ENCODE measurements around the gene CDK10.
"Not testable (repeated sequence)": the region's sequence is repeated elsewhere in the genome, so short reads cannot be mapped to it uniquely, and the experiment has no call there.

The CDK10 gene

DNA sequence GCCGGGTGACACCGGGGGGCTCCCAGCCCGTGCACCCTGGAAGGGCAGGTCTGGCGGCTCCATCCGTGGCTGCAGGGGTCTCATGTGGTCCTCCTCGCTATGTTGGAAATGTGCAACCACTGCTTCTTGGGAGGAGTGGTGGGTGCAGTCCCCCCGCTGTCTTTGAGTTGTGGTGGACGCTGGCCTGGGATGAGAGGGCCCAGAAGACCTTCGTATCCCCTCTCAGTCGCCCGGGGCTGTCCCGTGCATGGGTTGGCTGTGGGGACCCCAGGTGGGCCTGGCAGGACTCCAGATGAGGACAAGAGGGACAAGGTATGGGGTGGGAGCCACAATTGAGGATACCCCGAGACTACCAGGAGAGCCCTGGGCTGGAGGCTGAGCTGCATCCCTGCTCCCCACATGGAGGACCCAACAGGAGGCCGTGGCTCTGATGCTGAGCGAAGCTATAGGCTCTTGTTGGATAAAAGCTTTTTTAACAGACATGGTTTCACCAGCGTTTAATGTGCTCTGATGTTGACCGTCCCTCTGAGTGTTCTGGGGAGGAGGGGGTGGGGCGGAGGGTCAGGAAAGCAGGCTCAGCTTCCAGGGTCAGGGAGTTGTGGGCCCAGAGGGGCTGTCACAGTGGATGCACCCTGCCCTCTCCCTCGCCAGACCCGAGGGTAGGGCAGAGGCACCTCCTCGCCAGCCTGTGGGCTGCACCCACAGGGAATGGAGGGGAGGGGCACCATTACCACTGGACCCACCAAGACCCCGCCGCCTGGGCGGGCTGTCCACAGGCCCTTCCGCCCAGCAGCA is 9.6 kb downstream of the CDK10 start:
- DNase-seq (ENCODE audit: low spot score) = no peak

DNA sequence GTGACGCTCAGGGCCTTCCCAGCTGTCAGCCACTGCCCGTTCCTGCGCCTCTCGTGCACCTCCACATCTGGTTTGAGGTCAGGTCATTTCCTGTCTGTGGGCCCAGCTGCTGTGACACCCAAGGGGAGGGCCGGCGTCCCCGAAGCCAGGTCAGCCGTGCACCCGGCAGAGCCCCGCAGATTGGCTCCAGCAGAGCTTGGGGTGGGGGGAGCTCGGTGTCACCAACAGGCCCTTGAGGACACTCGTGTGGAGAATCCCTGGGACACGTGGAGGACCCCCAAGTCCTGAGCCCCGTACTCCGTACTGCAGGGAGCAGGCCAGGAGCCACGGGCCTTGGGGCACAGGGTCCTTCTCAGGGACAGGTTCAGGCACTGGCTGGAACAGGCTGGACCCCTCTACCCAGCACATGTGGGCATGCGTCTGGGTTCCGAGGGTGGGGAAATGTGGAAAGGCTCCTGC is 10.2 kb downstream of the CDK10 start:
- no peak for DNase-seq (ENCODE audit: low spot score)

DNA sequence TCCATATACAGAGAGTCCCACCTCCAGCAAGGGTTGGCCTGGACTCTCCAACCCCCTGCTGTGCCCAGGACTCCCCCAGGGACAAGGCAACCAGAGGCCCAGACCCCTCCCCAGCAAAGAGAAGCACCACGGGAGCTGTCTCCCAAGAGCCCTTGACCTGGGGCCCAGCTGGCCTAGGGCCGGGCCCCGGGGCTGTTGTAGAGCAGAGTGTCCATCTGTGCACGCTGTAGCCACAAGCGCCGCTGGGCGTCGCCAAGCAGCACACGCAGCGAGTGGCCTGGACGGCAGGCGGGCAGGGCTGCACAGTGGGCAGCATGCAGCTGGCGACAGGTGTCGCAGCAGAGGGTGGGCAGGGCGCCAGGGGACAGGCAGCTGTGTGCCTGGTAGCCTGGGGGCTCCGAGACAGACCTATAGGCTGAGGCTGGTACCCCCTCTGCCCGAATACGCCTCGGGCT is 10.7 kb downstream of the CDK10 start:
- no peak for DNase-seq (ENCODE audit: low spot score)

DNA sequence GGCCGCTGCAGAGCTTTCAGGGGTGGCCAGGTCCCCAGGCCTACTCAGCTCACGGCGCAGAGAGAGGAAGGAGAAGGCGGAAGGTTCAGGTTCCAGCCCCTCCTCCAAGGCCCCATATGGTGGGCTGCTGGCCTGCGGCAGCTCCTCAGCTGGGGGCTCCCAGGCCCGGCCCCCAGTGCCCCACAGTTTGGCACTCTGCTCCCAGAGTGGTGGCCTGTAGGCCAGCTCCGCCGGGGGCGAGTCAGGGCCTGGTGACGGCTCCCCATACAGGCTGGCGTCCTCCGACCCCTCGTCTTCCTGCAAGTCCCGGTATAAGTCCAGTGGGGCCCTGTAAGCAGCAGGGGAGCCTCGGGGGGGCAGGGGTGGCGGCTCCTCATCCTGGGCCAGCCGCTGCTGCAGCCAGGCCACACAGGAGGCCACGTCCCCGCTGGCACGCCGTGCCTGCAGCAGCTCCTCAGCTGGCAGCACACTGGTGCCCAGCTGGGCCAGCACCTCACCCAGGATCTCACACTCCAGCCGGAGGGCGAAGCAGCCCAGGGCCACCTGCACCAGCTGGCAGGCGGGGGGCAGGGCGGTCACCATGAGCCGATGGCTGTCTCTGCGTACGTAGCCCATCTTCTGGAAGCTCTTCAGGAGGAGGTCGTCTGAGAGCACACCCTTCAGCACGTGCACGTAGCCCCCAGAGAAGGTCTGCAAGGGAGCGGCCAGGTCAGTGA is 11.3 kb downstream of the CDK10 start:
- no peak for DNase-seq (ENCODE audit: low spot score)

DNA sequence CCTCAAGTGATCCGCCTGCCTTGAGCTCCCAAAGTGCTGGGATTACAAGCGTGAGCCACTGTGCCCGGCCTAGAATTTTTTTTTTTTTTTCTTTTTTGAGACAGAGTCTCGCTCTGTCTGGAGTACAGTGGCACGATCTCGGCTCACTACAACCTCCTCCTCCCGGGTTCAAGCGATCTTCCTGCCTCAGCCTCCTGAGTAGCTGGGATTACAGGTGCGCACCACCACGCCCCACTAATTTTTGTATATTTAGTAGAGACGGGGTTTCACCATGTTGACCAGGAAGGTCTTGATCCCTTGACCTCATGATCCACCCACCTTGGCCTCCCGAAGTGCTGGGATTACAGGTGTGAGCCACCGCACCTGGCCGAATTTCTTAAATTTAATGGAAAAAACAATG is 12.2 kb downstream of the CDK10 start:
- DNase-seq (ENCODE audit: low spot score) = not testable (repeated sequence)

DNA sequence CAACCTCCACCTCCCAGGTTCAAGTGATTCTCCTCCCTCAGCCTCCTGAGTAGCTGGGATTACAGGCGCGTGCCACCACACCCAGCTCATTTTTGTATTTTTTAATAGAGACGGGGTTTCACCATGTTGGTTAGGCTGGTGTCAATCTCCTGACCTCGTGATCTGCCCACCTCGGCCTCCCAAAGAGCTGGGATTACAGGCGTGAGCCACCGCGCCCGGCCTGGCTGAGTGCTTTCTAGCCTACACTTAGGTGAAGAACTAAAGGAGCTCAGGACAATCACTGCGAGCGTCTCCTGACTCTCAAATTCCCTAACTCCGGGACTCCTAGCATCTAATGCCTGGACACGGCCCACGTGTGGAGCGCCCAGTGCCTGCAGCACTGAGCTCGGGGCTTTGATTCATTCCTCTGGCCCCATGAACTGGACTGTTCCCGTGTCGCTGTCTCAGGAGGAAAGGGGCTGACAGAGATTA is 13.2 kb downstream of the CDK10 start:
- DNase-seq (ENCODE audit: low spot score) = not testable (repeated sequence)

DNA sequence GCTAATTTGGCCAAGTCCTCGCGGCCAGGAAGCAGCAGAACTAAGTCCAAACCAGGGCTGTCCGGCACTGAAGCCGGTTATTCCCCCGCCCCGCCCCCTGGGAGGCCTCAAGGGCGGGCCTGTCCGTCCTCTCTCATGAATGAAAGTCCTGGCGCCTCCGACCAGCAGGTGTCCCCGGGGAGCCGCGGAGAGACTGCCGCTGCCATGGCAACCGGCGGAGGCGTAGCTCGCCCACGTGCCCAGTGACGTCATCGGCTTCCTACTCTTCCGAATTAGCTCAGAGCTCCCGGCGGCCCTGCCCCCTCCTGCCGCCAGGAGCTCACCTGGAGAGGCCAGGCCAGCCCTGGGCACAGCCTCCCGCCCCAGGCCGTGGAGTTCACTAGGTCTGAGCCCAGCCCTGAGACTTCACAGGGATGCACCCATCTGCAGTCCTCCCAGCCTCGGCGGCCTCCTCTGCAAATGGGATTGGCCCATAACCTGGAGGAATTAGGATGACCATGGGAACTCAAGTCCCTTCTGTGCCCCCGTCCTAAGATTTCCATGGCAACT is 13.7 kb downstream of the CDK10 start:
- DNase-seq (ENCODE audit: low spot score) = peak; percentile 100

DNA sequence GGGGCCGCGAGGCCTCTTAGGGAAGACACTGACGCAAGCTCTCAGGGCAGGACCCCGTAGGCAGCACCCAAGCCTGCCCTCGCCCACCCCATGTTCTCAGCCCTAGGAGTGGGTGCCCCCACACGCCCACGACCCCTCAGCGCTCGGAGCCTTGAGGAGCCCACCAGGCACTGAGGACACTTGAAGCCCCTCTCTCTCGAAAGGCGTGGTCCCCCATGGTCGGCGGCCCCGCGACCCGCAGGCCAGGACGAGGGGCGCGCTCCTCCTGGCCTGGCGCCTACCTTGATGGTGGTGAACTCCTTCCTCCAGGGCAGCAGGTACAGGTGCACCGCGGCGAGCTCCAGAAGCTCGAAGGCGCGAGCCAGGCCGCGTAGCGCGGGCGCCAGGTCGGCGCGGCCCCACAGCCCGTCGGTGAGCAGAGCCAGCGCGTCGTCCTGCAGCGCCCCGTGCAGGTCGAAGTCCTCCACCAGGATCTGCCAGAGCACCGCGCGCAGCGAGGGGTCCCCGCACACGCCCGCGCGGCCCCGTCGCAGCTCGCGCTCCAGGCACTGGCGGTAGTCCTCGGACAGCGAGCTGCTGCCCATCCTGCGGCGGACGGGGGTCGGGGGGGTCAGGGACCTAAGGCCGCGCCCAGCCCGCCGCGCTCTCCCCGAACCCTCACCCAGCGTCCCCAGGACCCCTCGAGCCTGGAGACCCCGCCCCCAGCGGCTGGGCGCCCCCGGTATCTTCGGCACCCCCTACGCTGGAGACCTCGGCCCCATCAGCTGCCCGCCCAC is 14.3 kb downstream of the CDK10 start:
- peak; percentile 77 for DNase-seq (ENCODE audit: low spot score)

DNA sequence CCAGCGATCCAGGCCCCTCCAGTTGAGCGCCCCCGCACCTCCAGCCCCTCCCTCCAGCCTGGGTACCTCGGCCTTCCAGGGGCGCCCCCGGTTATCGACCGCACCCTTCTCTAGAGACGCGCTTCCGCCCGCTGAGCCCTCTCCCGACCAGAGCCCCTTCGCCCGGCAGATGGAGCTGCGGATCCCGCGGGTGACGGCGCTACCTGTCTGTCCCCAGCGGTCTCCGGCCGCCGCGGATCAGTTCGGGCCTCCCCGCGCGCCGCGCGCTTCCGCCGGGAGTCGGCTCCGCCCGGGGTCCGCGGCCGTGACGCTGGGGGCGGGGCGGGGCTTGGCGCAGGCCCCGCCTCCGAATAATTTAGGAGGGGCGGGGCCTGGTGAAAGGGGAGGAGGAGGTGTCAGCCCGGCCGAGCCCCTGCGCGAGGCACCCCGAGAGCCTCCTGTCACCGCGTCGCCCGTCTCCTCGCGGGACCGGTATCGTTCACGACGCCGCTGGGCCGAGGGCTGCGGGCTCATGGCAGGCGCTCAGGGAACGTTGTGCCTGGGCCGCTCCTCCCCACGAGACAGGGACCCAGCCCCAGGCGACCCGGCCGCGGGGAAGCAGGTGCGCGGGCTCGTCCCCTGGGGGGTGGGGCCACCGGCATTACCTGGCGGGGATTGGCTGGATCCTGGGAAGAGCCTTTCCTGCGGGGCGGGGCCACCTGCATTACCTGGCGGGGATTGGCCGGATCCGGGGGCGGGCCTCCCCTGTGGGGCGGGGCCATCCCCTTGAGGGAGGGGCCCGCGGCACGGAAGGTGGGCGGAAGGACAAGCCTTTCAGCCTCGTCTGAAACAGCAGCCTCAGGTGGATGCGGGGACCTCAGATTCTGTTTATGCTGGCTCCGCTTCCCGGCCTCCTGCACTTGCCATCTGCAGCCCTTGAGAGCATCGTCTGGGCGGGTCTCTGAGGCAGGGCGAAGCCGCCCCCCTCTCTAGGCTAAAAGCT is 15.2 kb downstream of the CDK10 start, which contains the start of gene SPATA2L:
Gene SPATA2L, minus strand, starts transcription at position 281 of the 982 bp plus-strand sequence. CDS start 473 bp downstream, outside the sequence.
- peak; percentile 88 for DNase-seq (ENCODE audit: low spot score)

DNA sequence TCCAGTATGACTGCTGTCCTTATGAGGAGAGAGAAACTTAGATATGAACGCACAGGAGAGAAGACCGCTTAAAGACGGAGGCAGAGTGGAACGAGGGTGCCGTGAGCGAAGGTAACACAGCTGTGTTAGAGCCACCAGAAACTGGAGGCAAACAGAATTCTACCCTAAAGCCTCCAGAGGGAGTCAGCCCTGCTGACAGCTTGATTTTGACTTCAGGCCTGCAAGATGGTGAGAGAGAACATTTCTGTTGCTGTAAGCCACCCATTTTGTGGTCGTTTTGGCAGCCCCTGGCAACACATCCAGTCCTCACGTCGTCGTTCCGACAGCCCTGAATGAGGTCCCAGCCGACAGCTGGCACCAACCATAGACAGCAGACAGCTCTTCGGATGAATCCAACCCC is 17.8 kb downstream of the CDK10 start:
- DNase-seq (ENCODE audit: low spot score) = no peak

DNA sequence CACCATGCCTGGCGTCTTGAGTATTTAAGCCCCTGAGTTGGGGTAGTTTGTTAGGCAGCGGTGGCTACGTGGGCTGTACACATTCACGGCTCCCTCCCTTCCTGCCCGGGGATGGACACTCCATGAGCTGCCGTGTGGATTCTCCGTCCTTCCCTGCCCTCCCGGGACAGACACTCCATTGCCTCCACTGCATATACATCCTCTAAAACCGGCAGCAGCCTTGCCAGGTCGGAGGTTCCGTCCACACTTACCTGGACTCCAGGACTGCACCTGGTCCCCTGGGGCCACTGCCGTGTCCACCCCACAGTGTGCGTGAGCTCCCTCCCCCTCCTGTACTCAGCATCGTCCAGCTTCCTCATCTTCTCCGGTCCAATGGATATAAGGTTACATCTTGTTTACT is 18.5 kb downstream of the CDK10 start:
- no peak for DNase-seq (ENCODE audit: low spot score)

DNA sequence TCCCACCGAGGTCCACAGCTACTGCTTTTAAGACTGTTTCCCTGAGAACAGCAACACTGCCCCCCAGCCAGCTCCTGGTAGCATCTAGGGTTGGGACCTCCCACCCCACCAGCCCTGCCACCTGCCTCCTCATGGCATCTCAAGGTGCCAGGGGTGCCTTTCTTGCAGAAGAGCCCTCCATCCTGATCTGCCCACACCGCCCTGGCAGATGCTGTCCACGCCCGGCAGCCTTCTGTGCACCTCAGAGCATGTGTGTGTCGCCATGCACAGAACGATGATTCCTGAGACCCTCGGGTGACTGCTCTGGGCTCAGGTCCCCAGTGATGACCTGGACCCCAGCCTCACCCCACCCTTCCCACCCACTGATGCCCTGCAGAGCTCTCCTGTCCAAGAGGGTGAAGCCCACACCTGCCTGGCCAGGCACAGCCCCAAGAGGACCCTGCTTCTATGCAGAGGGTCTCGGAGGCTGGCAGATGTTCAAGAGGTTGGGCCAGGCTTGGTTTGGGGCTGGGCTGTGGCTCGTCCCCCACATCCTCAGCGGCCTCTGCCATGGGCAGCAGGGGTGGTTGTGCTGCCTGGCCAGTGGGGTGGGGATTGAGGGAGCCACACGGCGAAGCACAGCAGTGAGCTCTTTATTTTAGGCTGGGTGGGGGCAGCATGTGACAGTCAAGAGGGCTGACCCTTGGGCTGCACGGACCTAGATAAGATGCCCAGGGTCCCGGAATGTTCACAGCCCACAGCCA is 20.2 kb downstream of the CDK10 start:
- DNase-seq (ENCODE audit: low spot score) = no peak

DNA sequence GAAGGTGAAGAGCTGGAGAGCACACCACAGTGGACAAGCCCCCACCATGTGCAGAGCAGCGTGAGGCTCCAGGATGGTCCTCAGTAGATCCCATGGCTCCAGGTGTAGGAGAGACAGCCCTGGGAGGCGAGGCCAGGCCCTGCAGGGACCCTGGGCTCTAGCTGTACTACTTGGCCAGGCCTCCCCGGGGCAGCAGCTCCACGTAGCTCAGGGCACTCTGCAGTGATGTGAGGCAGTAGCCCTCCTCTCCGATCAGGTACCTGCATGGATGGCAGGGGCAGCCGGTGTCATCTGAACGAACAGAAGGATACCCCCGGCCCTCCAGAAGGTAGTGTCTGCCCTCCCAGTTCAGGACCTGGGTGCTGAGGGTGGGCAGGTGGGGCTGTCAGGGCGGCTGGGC is 21.2 kb downstream of the CDK10 start:
- DNase-seq (ENCODE audit: low spot score) = no peak

DNA sequence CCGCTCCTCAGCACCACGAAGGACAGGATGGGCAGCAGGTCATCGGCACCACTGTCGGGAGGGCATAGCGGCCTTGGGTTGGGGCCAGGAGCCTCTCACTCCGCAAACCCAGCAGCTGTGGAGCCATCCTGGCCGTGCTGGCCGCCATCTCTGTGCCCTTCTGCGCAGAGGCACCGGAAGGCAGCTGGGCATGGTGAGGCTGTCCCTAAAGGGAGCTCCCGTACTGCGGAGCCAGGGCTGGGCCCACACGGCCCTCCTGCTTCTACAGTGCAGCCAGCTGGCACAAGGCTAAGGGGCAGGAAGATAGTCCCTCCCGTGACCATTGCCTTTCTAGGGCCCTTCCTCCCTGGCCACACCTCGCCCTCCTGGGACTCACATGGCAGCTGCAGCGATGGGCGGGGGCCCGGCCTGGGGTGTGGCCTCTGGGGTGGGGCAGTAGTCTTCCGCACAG is 22.0 kb downstream of the CDK10 start:
- no peak for DNase-seq (ENCODE audit: low spot score)

DNA sequence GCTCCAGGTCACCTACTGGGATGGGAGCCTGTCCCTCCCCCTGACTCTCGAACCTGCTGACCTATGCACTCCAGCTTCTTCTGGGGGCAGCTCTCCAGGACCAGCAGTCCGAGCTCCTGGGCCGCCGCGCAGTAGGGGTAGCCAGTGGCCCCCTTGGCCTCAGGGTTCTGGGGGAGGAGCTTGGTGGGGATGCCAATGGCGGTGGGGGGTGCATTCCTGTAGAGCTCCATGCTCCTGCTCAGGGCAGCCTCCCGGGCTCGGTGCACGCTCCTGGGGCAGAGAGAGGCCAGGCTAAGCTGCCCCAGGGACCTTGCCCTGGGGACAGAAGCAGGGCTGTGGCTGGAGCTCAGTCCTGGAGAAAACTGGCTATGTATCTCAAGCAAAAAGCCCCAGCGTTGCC is 22.7 kb downstream of the CDK10 start:
- no peak for DNase-seq (ENCODE audit: low spot score)

DNA sequence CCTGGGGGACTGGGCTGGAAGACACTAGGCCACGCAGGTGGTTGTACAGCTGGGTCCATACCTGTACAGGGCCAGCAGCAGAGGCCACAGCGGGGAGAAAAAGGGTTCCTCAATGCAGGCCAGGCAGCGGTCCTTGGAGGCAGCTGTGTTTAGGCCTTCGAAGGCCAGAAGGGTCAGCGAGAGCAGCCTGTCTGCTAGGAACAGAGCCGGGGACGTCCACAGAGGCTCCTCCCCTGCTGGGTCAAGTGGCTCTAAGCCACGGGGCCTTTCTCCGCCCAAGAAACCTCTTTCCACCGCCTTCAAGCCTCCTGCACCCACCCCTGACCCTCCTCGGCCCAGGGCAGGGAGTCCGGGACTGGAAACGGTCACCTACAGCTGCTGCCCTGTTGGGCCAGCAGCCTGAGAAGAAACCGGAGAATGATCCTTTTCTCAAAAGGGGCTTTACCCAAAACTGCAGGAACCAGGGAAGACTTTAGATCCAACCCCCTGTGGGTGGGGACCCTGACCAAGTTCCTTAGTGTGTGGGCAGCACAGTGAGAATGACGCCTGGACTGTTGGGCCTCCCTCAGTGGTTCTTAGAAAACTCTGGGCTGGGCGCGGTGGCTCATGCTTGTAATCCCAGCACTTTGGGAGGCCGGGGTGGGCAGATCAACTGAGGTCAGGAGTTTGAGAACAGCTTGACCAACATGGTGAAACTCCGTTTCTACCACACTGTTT is 23.4 kb downstream of the CDK10 start:
- no peak for DNase-seq (ENCODE audit: low spot score)

DNA sequence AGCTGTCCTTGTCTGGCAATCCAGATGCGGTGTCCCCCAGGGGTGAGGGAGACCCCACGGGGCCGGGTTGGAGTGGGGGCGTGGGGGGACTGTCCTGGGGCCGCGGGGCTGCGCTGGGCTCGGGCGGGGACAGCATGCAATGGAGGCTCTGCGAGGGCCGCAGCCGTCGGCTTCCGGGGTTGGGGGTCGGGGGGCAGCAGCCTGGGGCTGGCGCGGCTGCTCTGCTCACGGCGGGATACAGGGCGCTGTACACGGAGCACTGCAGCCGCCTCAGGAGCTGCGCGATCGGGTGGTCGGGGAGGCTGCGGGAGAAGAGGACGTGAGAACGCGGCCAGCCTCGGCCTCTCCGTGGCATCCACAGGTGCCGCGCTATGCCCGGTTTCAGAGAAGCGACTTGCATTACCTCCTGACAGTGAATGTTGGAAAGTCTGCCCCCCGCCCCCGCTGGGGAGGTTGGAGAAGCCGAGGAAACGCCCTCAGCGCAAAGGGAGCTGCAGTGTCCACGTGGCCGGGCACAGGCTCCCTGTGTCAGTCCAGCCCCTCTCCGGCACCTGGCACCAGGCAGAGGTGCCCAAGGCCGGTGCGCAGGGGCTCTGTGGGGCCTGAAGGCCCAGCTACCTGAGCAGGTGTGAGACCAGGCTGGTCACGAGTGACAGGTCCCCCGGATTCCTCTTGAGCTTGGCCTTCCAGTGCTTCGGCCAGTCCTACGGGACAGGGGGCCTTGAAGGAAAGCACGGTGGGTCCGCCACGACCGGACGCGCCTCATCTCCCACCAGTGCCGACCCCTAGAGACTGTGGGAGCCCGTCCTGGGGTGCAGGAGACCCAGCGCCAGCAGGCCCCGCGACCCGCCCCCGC is 24.4 kb downstream of the CDK10 start:
- no peak for DNase-seq (ENCODE audit: low spot score)

DNA sequence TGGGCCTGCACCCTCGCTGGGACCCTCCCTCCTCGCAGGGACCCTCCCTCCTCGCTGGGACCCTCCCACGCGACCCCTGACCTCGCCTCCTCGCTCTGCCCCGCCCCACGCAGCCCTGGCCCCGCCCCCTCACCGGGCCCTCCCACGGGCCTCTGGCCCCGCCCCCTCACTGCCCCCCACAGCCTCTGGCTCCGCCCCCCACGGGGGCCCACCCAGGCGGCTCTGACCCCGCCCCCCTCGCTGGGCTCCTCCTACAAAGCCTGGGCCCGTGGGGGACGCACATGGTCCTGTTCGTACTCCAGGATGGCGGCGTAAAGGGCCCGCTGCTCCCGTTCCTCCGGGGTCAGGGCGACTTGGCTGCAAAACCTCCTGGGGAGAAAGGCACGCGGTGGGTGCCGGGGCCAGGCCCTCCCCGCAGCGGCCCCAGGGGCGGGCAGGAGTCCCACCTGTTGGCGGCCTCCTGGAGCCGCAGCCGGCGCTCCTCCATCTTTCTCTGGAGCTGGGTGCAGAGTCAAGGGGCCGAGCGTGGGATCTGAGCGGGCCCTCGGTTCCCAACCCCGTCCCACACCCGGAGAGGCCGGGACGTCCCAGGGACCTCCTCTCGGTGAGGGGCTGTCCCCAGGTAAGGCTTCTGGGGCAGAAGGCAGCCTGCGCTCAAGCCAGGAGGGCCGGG is 25.2 kb downstream of the CDK10 start:
- peak; percentile 78 for DNase-seq (ENCODE audit: low spot score)
